ENCODE results near the gene SNAPIN. TPM values are rescaled to one million over a fixed set of nuclear protein-coding genes. Genes with fewer than 3 reads are reported as not detected.

SNAPIN gene
- polyA plus RNA-seq, 1 of the 3 experiments (the other 2 are of a cell fraction) = 57.6 TPM

DNA sequence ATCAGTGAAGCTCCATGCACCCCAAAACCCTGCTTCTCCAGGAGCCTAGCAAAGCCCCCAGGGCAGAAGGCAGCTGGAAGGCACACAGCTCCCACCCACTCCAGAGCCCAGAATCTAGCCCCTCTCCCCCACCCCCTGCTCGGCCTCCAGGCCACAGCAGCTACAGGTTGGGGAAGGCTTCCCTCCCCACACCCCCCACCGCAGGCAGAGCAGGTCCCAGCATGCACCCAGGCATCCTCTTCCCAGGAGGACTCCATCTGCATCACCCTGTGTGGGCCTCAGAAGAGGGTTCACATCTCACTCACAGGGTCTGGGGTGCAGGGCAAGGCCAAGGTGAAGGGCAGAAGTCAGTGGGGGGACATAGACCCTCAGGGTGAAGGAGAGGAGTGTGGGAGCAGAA is 43.1 kb upstream of the SNAPIN start:
- no peaks in the 10 kb centered on the region for H4K20me1 ChIP-seq (ENCODE audit: insufficient read depth)
- no peak for DNase-seq
- no peak overlapping the region for H3K9ac ChIP-seq
- H2AFZ ChIP-seq (ENCODE audit: low read depth) = no peak overlapping the region
- H3F3A ChIP-seq (replicated peaks; ENCODE audit: insufficient read depth) = peaks cover under 1% of the 10 kb centered on the region
- H3K9me2 ChIP-seq = no peaks in the 10 kb centered on the region
- TF ChIP-seq, protein P1, sequence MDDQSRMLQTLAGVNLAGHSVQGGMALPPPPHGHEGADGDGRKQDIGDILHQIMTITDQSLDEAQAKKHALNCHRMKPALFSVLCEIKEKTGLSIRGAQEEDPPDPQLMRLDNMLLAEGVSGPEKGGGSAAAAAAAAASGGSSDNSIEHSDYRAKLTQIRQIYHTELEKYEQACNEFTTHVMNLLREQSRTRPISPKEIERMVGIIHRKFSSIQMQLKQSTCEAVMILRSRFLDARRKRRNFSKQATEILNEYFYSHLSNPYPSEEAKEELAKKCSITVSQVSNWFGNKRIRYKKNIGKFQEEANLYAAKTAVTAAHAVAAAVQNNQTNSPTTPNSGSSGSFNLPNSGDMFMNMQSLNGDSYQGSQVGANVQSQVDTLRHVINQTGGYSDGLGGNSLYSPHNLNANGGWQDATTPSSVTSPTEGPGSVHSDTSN (IDR thresholded peaks at IDR 0.05) = no peak
- TF ChIP-seq NRF1 (IDR thresholded peaks at IDR 0.05; ENCODE audit: low read depth, low read length) = no peak
- TF ChIP-seq SMC3 (IDR thresholded peaks at IDR 0.05; ENCODE audit: low read depth, low read length) = no peak
- TF ChIP-seq TEAD4 (IDR thresholded peaks at IDR 0.05; ENCODE audit: borderline replicate concordance, insufficient read depth) = no peak
- TF ChIP-seq, protein P2, sequence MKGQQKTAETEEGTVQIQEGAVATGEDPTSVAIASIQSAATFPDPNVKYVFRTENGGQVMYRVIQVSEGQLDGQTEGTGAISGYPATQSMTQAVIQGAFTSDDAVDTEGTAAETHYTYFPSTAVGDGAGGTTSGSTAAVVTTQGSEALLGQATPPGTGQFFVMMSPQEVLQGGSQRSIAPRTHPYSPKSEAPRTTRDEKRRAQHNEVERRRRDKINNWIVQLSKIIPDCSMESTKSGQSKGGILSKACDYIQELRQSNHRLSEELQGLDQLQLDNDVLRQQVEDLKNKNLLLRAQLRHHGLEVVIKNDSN (IDR thresholded peaks at IDR 0.05; ENCODE audit: borderline replicate concordance, low read depth) = no peak
- TF ChIP-seq JUND (IDR thresholded peaks at IDR 0.05) = no peak
- TF ChIP-seq FOSL2 (IDR thresholded peaks at IDR 0.05; ENCODE audit: borderline replicate concordance, low read depth) = no peak
- TF ChIP-seq CHD2 (IDR thresholded peaks at IDR 0.05; ENCODE audit: low read length, partially characterized antibody) = no peak
- TF ChIP-seq MXI1 (IDR thresholded peaks at IDR 0.05; ENCODE audit: low read depth, low read length) = no peak
- no peak for TF ChIP-seq MEF2A (IDR thresholded peaks at IDR 0.05; ENCODE audit: borderline replicate concordance, low read depth)
- TF ChIP-seq RFX5 (IDR thresholded peaks at IDR 0.05; ENCODE audit: low read length) = no peak
- TF ChIP-seq, protein P3, sequence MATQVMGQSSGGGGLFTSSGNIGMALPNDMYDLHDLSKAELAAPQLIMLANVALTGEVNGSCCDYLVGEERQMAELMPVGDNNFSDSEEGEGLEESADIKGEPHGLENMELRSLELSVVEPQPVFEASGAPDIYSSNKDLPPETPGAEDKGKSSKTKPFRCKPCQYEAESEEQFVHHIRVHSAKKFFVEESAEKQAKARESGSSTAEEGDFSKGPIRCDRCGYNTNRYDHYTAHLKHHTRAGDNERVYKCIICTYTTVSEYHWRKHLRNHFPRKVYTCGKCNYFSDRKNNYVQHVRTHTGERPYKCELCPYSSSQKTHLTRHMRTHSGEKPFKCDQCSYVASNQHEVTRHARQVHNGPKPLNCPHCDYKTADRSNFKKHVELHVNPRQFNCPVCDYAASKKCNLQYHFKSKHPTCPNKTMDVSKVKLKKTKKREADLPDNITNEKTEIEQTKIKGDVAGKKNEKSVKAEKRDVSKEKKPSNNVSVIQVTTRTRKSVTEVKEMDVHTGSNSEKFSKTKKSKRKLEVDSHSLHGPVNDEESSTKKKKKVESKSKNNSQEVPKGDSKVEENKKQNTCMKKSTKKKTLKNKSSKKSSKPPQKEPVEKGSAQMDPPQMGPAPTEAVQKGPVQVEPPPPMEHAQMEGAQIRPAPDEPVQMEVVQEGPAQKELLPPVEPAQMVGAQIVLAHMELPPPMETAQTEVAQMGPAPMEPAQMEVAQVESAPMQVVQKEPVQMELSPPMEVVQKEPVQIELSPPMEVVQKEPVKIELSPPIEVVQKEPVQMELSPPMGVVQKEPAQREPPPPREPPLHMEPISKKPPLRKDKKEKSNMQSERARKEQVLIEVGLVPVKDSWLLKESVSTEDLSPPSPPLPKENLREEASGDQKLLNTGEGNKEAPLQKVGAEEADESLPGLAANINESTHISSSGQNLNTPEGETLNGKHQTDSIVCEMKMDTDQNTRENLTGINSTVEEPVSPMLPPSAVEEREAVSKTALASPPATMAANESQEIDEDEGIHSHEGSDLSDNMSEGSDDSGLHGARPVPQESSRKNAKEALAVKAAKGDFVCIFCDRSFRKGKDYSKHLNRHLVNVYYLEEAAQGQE (IDR thresholded peaks at IDR 0.05; ENCODE audit: low read depth, low read length) = no peak
- TF ChIP-seq, protein P4, sequence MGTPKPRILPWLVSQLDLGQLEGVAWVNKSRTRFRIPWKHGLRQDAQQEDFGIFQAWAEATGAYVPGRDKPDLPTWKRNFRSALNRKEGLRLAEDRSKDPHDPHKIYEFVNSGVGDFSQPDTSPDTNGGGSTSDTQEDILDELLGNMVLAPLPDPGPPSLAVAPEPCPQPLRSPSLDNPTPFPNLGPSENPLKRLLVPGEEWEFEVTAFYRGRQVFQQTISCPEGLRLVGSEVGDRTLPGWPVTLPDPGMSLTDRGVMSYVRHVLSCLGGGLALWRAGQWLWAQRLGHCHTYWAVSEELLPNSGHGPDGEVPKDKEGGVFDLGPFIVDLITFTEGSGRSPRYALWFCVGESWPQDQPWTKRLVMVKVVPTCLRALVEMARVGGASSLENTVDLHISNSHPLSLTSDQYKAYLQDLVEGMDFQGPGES (IDR thresholded peaks at IDR 0.05; ENCODE audit: low read depth, low read length) = no peak
- no peak for TF ChIP-seq GATA2 (CRISPR knock-in tag; IDR thresholded peaks at IDR 0.05)
- no peak for TF ChIP-seq RXRA (IDR thresholded peaks at IDR 0.05; ENCODE audit: borderline replicate concordance, low read depth)
- TF ChIP-seq GABPA (IDR thresholded peaks at IDR 0.05; ENCODE audit: low read depth) = no peak
- no peak for TF ChIP-seq RCOR1 (IDR thresholded peaks at IDR 0.05; ENCODE audit: low read length)
- no peak for TF ChIP-seq YY1 (IDR thresholded peaks at IDR 0.05; ENCODE audit: low read depth)
- TF ChIP-seq, protein P5, sequence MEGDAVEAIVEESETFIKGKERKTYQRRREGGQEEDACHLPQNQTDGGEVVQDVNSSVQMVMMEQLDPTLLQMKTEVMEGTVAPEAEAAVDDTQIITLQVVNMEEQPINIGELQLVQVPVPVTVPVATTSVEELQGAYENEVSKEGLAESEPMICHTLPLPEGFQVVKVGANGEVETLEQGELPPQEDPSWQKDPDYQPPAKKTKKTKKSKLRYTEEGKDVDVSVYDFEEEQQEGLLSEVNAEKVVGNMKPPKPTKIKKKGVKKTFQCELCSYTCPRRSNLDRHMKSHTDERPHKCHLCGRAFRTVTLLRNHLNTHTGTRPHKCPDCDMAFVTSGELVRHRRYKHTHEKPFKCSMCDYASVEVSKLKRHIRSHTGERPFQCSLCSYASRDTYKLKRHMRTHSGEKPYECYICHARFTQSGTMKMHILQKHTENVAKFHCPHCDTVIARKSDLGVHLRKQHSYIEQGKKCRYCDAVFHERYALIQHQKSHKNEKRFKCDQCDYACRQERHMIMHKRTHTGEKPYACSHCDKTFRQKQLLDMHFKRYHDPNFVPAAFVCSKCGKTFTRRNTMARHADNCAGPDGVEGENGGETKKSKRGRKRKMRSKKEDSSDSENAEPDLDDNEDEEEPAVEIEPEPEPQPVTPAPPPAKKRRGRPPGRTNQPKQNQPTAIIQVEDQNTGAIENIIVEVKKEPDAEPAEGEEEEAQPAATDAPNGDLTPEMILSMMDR (IDR thresholded peaks at IDR 0.05) = no peak
- ChIA-PET POLR2A (no interaction called here), CTCF (interaction anchor here (1.3 to 8.0 kb wide), 7 partner anchors 12 to 264 kb away, joined by 4 to 100 read pairs (median 18); partner anchors contain the start of genes CHTOP, S100A1 and S100A13)
- H3K4me2 ChIP-seq = no peak overlapping the region
- H3K36me3 ChIP-seq (replicated peaks in 1 of 2; ENCODE audit: control insufficient read depth in 1 of 2, insufficient read depth in 2 of 2, low read length in 1 of 2) = no peaks in the 10 kb centered on the region
- H3K27me3 ChIP-seq (ENCODE audit: insufficient read depth) = no peaks in the 10 kb centered on the region
- H3K27ac ChIP-seq (ENCODE audit: low read depth in 2 of 2, low read length in 1 of 2) = no peak overlapping the region
- 100% methylated on average over 1 of the region's 2 CpGs for WGBS (ENCODE audit: low lambda C conversion rate)
- H3K9me3 ChIP-seq = no peaks in the 10 kb centered on the region
- H3K4me3 ChIP-seq (ENCODE audit: low read depth in 2 of 2, low read length in 1 of 2) = no peak overlapping the region
- H3K4me1 ChIP-seq (ENCODE audit: control insufficient read depth in 1 of 2, insufficient read depth in 2 of 2, low read depth in 1 of 2, low read length in 1 of 2) = peaks cover 3 to 6% of the 10 kb centered on the region in 2 experiments; a peak in 2 of 4 replicates
- H3K79me2 ChIP-seq (ENCODE audit: insufficient read depth) = peaks cover 15% of the 10 kb centered on the region; the same call in 1 of the 2 replicates
